GM11168 (cell line): Measurements from ENCODE around the gene SLC17A9.

Experiments used
- in situ Hi-C: fragments of 300-500 bp; cut with MboI; formaldehyde crosslinking; loops from one replicate; pipeline ENCODE4 v1.12.0; 2022; ENCODE audit warnings: low sequenced_read_pairs; ENCODE audit not compliant: unreplicated experiment

Gene SLC17A9

GRCh38 chr20:62997417-62998035, 45.0 kb downstream of the SLC17A9 start:
- in situ Hi-C loops: no loop called here

GRCh38 chr20:62998449-62998848, 45.9 kb downstream of the SLC17A9 start:
- in situ Hi-C loops: no loop called here

- in situ Hi-C loops: no loop called here
Measured at GRCh38 chr20:62999580-62999979, 47.1 kb downstream of the SLC17A9 start.

GRCh38 chr20:63000036-63000435, 47.5 kb downstream of the SLC17A9 start:
- in situ Hi-C loops: no loop called here

- in situ Hi-C loops: no loop called here
Measured at GRCh38 chr20:63000958-63001357, 48.4 kb downstream of the SLC17A9 start.

GRCh38 chr20:63002511-63002910, 50.0 kb downstream of the SLC17A9 start:
- in situ Hi-C loops: no loop called here

GRCh38 chr20:63003546-63003945, 51.0 kb downstream of the SLC17A9 start:
- in situ Hi-C loops: no loop called here

- in situ Hi-C loops: no loop called here
Measured at GRCh38 chr20:63004607-63005364, 52.3 kb downstream of the SLC17A9 start.

- in situ Hi-C loops: no loop called here
Measured at GRCh38 chr20:63005365-63005861, 52.9 kb downstream of the SLC17A9 start.

GRCh38 chr20:63005862-63006539, 53.5 kb downstream of the SLC17A9 start:
- in situ Hi-C loops: no loop called here

- in situ Hi-C loops: no loop called here
Measured at GRCh38 chr20:63006540-63007359, 54.2 kb downstream of the SLC17A9 start, which contains the start of gene BHLHE23. Gene BHLHE23 (minus strand): TSS chr20:63006964. CDS start chr20:63006774, 190 bp downstream.

- in situ Hi-C loops: no loop called here
Measured at GRCh38 chr20:63007360-63007645, 54.8 kb downstream of the SLC17A9 start.

- in situ Hi-C loops: no loop called here
Measured at GRCh38 chr20:63007646-63008488, 55.4 kb downstream of the SLC17A9 start.

GRCh38 chr20:63008541-63009044, 56.1 kb downstream of the SLC17A9 start:
- in situ Hi-C loops: no loop called here

GRCh38 chr20:63009045-63009961, 56.8 kb downstream of the SLC17A9 start:
- in situ Hi-C loops: no loop called here

GRCh38 chr20:63009988-63010769, 57.7 kb downstream of the SLC17A9 start:
- in situ Hi-C loops: loop anchor here (5.0 kb wide), 1 partner anchor 33 kb away; no protein-coding TSS in a partner anchor

GRCh38 chr20:63011798-63012197, 59.3 kb downstream of the SLC17A9 start:
- in situ Hi-C loops: loop anchor here (5.0 kb wide), 1 partner anchor 34 kb away; no protein-coding TSS in a partner anchor
